Stimulated activated CD4-positive, alpha-beta T cell treated with anti-CD3 and anti-CD28 coated beads, Interleukin-15, amount 100 ng/mL, for 1 hour (primary cell): ENCODE measurements around the gene LNP1.

ENCODE experiments used
- DNase-seq, 2 donors: peaks; one replicate each; pipeline ENCODE4 v3.0.0-alpha.2; 2020; ENCODE audit warnings: low read depth in 1 of 2, low spot score in 1 of 2

The LNP1 gene

GRCh38 chr3:100399341-100400071 is 1.8 kb upstream of the LNP1 start:
- no peak for DNase-seq

GRCh38 chr3:100400419-100400779 is 940 bp upstream of the LNP1 start:
- peak in 1 of 2 donors; percentile 12 for DNase-seq

- DNase-seq: peak; percentile 6 to 24
Measured at GRCh38 chr3:100401674-100402041, 319 bp downstream of the LNP1 start.

GRCh38 chr3:100402256-100402655 is 917 bp downstream of the LNP1 start:
- no peak for DNase-seq

GRCh38 chr3:100402891-100403290 is 1.6 kb downstream of the LNP1 start:
- no peak for DNase-seq

- DNase-seq: no peak
Measured at GRCh38 chr3:100403362-100404249, 2.3 kb downstream of the LNP1 start.

- DNase-seq: no peak
Measured at GRCh38 chr3:100404250-100404548, 2.9 kb downstream of the LNP1 start.

- DNase-seq: no peak
Measured at GRCh38 chr3:100407164-100407563, 5.8 kb downstream of the LNP1 start.

- DNase-seq: no peak
Measured at GRCh38 chr3:100407977-100408532, 6.7 kb downstream of the LNP1 start.

- no peak for DNase-seq
Measured at GRCh38 chr3:100411091-100411982, 10.0 kb downstream of the LNP1 start.

- no peak for DNase-seq
Measured at GRCh38 chr3:100412912-100413590, 11.7 kb downstream of the LNP1 start.

GRCh38 chr3:100413613-100414012 is 12.3 kb downstream of the LNP1 start:
- no peak for DNase-seq

GRCh38 chr3:100416176-100416575 is 14.8 kb downstream of the LNP1 start:
- no peak for DNase-seq

- DNase-seq: no peak
Measured at GRCh38 chr3:100416863-100417262, 15.5 kb downstream of the LNP1 start.

- no peak for DNase-seq
Measured at GRCh38 chr3:100419406-100419805, 18.1 kb downstream of the LNP1 start.

- no peak for DNase-seq
Measured at GRCh38 chr3:100420885-100421284, 19.5 kb downstream of the LNP1 start.

- no peak for DNase-seq
Measured at GRCh38 chr3:100423611-100424010, 22.3 kb downstream of the LNP1 start.

GRCh38 chr3:100424261-100424660 is 22.9 kb downstream of the LNP1 start:
- DNase-seq: no peak

GRCh38 chr3:100425316-100425715 is 24.0 kb downstream of the LNP1 start:
- DNase-seq: no peak

GRCh38 chr3:100426067-100426682 is 24.8 kb downstream of the LNP1 start:
- DNase-seq: no peak
